ENCODE measurements around the gene SLC33A1. TPM values are rescaled to one million over a fixed set of nuclear protein-coding genes. Genes with fewer than 3 reads are reported as not detected.

The SLC33A1 gene
- total and polyA plus RNA-seq, 4 donors = 3.4 to 28.5 (median 20.3) TPM

DNA sequence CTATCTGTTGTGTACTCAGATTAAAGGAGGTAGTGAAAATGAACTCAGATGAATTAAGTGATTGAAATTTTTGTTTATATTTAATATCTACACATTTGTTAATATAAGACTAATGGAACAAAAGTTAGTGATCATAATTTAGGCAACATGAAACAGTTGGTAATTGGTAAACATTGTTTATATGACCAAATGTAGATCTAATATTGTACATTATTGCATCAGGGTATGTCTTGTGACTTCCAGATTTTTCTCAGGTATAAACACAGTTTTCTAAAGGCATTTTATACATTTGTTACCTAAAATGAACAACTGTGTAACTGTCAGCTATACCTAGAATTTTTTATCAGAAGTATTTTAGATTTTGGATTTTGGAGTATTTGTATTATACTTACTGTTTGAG, 31.1 kb upstream of the SLC33A1 start:
- Histone ChIP-seq H3K4me3 (ENCODE audit: low read length in 2 of 2) (no peak overlapping the region), H3K4me1 (ENCODE audit: control insufficient read depth in 1 of 2, insufficient read depth in 2 of 2, low read length in 2 of 2) (no peaks in the 10 kb centered on the region), H3K9me3 (ENCODE audit: control insufficient read depth, low read length) (no peaks in the 10 kb centered on the region), H3K36me3 (ENCODE audit: control insufficient read depth in 1 of 2, insufficient read depth in 2 of 2, low read length in 1 of 2) (no peaks in the 10 kb centered on the region), H3K27ac (ENCODE audit: low read depth in 1 of 2, low read length in 2 of 2) (no peak overlapping the region), H3K27me3 (ENCODE audit: control insufficient read depth in 1 of 2, insufficient read depth in 2 of 2, low read length in 1 of 2) (no peaks in the 10 kb centered on the region)
- intact Hi-C loops (cut with DNase I) = no loop called here
- DNase-seq = no peak
- ATAC-seq (ENCODE audit: low FRiP score) = no peak

DNA sequence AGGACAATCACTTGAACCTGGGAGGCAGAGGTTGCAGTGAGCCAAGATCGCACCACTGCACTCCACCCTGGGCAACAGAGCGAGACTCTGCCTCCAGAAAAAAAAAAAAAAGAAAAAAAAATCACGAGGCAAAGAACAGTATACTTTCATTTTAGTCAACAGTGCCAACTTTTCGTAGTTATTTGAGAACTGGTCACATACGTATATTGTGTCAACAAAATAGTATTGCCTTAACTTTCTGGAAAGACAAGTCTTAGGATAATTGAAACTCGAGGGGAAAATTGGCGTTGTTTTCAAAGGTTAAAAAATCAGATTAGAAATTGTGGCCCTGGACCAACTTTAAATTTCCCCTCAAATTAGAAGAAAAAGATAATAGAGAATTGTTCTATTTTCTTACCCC, 30.1 kb upstream of the SLC33A1 start:
- H3K4me3 ChIP-seq (ENCODE audit: low read length in 2 of 2) = no peak overlapping the region
- no peak for DNase-seq
- H3K4me1 ChIP-seq (ENCODE audit: control insufficient read depth in 1 of 2, insufficient read depth in 2 of 2, low read length in 2 of 2) = no peaks in the 10 kb centered on the region
- no peak overlapping the region for H3K27ac ChIP-seq (ENCODE audit: low read depth in 1 of 2, low read length in 2 of 2)
- 85 to 88% methylated on average over 7 of the region's 7 CpGs for WGBS, 2 donors
- no peak for ATAC-seq (ENCODE audit: low FRiP score)
- no peaks in the 10 kb centered on the region for H3K9me3 ChIP-seq (ENCODE audit: control insufficient read depth, low read length)
- no peaks in the 10 kb centered on the region for H3K36me3 ChIP-seq (ENCODE audit: control insufficient read depth in 1 of 2, insufficient read depth in 2 of 2, low read length in 1 of 2)
- no peaks in the 10 kb centered on the region for H3K27me3 ChIP-seq (ENCODE audit: control insufficient read depth in 1 of 2, insufficient read depth in 2 of 2, low read length in 1 of 2)
- intact Hi-C loops (cut with DNase I) = no loop called here

DNA sequence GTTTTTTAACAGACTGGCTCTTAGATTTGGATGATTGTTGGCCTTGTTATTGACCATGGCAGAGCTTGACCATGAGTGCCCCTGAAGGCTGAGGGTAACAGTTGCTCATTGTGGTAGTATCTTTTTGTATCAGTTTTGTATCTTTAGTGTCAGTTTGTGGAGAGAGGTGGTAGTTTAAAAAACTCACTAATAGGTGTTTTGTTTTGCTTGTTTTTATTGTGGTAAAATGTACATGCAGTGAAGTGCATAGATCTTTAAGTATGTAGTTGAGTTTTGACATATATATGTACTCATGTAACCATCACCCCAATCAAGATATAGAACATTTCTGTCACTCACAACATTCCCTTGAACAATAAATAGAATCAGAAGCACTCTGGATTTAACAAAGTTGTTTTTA, 26.1 kb upstream of the SLC33A1 start:
- Histone ChIP-seq H3K4me1 (ENCODE audit: control insufficient read depth in 1 of 2, insufficient read depth in 2 of 2, low read length in 2 of 2) (no peaks in the 10 kb centered on the region), H3K4me3 (ENCODE audit: low read length in 2 of 2) (no peak overlapping the region), H3K36me3 (ENCODE audit: control insufficient read depth in 1 of 2, insufficient read depth in 2 of 2, low read length in 1 of 2) (no peaks in the 10 kb centered on the region), H3K27ac (ENCODE audit: low read depth in 1 of 2, low read length in 2 of 2) (no peak overlapping the region), H3K27me3 (ENCODE audit: control insufficient read depth in 1 of 2, insufficient read depth in 2 of 2, low read length in 1 of 2) (no peaks in the 10 kb centered on the region), H3K9me3 (ENCODE audit: control insufficient read depth, low read length) (no peaks in the 10 kb centered on the region)
- intact Hi-C loops (cut with DNase I) = no loop called here
- DNase-seq (no peak), ATAC-seq (ENCODE audit: low FRiP score) (no peak)

DNA sequence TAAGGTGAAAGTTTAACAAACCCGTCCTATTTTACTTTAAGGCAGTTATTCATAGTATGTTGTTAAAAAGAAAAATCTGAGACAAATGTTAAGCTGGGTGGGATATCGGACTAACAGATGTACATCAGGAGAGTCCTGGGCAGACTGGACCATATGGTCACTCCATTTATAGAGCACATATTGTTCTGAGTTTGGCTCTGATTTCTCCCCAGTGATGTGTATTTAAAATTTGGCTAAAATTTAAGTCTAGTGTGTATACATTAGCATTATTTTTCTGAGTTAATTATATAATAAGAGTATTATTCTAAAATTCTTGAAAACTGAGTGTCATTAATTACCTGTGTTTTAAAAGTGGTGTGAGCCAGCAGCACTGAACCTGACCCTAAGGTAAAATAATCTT, 22.3 kb upstream of the SLC33A1 start:
- Histone ChIP-seq H3K9me3 (ENCODE audit: control insufficient read depth, low read length) (no peaks in the 10 kb centered on the region), H3K4me1 (ENCODE audit: control insufficient read depth in 1 of 2, insufficient read depth in 2 of 2, low read length in 2 of 2) (no peaks in the 10 kb centered on the region), H3K27ac (ENCODE audit: low read depth in 1 of 2, low read length in 2 of 2) (no peak overlapping the region), H3K4me3 (ENCODE audit: low read length in 2 of 2) (no peak overlapping the region), H3K36me3 (ENCODE audit: control insufficient read depth in 1 of 2, insufficient read depth in 2 of 2, low read length in 1 of 2) (no peaks in the 10 kb centered on the region), H3K27me3 (ENCODE audit: control insufficient read depth in 1 of 2, insufficient read depth in 2 of 2, low read length in 1 of 2) (no peaks in the 10 kb centered on the region)
- no peak for ATAC-seq (ENCODE audit: low FRiP score)
- DNase-seq = no peak
- intact Hi-C loops (cut with DNase I) = loop anchor here in 1 of 2 donors (10.0 kb wide), 1 partner anchor 72 kb away; the partner anchor contains the start of gene C3orf33
- 84 to 89% methylated on average over 2 of the region's 2 CpGs for WGBS, 2 donors

DNA sequence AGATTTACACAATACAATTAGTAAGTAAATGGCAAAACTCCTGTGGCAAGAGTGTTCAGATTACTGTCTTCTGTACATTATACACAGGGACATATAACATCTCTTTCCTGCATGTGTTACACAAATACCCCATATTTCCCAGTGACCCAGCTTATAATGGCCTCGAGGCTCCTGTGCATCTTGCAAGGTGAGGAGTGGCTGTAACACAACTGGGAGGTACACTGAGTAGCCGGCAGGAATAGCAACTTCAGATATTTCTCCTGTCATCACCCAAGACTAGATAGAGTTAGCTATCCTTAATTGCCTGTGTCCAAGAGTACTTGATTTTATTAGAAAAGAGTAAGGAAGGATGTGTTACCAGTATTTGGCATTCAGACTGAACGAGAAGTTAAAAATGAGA, 21.8 kb upstream of the SLC33A1 start:
- WGBS, 2 donors = 58 to 77% methylated on average over 3 of the region's 3 CpGs
- no peaks in the 10 kb centered on the region for H3K27me3 ChIP-seq (ENCODE audit: control insufficient read depth in 1 of 2, insufficient read depth in 2 of 2, low read length in 1 of 2)
- ATAC-seq (ENCODE audit: low FRiP score) (no peak), DNase-seq (no peak)
- H3K36me3 ChIP-seq (ENCODE audit: control insufficient read depth in 1 of 2, insufficient read depth in 2 of 2, low read length in 1 of 2) = no peaks in the 10 kb centered on the region
- H3K4me1 ChIP-seq (ENCODE audit: control insufficient read depth in 1 of 2, insufficient read depth in 2 of 2, low read length in 2 of 2) = no peaks in the 10 kb centered on the region
- no peak overlapping the region for H3K27ac ChIP-seq (ENCODE audit: low read depth in 1 of 2, low read length in 2 of 2)
- intact Hi-C loops (cut with DNase I) = loop anchor here in 1 of 2 donors (10.0 kb wide), 1 partner anchor 71 kb away; the partner anchor contains the start of gene C3orf33
- no peaks in the 10 kb centered on the region for H3K9me3 ChIP-seq (ENCODE audit: control insufficient read depth, low read length)
- no peak overlapping the region for H3K4me3 ChIP-seq (ENCODE audit: low read length in 2 of 2)

DNA sequence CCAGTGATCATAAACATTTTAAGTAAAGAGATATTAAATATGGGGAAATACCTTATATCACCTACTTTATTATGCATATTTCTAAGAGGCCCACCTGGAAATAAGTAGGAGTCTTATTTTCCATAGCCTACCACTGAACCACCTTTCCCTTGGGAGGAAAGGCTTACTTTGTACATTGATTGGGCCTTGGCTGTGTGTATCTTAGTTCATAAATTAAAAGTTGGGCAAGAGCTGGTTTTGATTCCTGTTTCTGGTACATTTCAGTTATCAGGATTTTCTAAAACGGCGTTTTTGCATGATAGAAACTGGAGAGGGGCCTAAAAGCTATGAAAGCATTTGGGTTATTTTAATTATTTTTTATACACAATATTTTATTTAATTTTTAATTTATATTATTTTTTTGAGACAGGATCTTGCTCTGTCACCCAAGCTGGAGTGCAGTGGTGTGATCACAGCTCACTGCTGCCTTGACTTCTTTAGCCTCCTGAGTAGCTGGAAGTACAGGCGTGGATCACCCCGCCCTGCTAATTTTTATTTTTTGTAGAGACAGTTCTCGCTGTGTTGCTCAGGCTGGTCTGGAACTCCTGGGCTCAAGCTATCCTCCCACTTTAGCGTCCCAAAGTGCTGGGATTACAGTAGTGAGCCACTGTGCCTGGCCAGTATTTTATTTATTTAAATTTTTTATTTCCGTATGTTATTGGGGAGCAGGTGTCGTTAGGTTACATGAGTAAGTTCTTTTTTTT, 18.8 kb upstream of the SLC33A1 start:
- intact Hi-C loops (cut with DNase I) = loop anchor here (5.0 to 10.0 kb wide), 2 partner anchors 39 to 68 kb away; partner anchors contain the start of gene C3orf33 (in 1 of the 2)
- Histone ChIP-seq H3K9me3 (ENCODE audit: control insufficient read depth, low read length) (no peaks in the 10 kb centered on the region), H3K27ac (ENCODE audit: low read depth in 1 of 2, low read length in 2 of 2) (no peak overlapping the region), H3K27me3 (ENCODE audit: control insufficient read depth in 1 of 2, insufficient read depth in 2 of 2, low read length in 1 of 2) (no peaks in the 10 kb centered on the region), H3K4me3 (ENCODE audit: low read length in 2 of 2) (no peak overlapping the region), H3K36me3 (ENCODE audit: control insufficient read depth in 1 of 2, insufficient read depth in 2 of 2, low read length in 1 of 2) (no peaks in the 10 kb centered on the region), H3K4me1 (ENCODE audit: control insufficient read depth in 1 of 2, insufficient read depth in 2 of 2, low read length in 2 of 2) (no peaks in the 10 kb centered on the region)
- no peak for DNase-seq
- WGBS, 2 donors = 72 to 81% methylated on average over 8 of the region's 8 CpGs
- ATAC-seq (ENCODE audit: low FRiP score) = no peak

DNA sequence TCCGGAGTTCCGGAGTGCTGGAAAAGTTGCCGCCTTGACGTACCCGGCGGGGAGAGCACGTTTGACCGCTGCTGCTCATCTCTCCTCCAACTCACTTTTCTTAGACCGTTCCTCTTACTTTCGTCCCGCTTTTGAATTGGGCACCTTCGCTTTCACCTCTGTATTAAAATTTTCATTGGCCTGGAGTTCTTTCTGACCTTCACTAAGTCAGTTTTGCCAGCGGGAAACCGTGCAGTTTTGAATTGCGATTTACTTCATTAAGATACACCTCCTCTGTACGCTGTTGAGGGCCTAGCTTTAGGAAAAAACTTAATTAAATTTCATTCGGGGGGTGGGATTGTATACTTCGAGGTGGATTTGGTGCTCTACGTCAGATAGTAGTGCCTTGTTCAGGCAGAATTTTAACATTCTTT, 17.5 kb upstream of the SLC33A1 start:
- 1% methylated on average over 19 of the region's 19 CpGs for WGBS, 2 donors
- Histone ChIP-seq H3K27ac (ENCODE audit: low read depth in 1 of 2, low read length in 2 of 2) (peak overlapping the region; percentile 44 to 64), H3K9me3 (ENCODE audit: control insufficient read depth, low read length) (no peaks in the 10 kb centered on the region), H3K27me3 (ENCODE audit: control insufficient read depth in 1 of 2, insufficient read depth in 2 of 2, low read length in 1 of 2) (no peaks in the 10 kb centered on the region), H3K36me3 (ENCODE audit: control insufficient read depth in 1 of 2, insufficient read depth in 2 of 2, low read length in 1 of 2) (no peaks in the 10 kb centered on the region), H3K4me3 (ENCODE audit: low read length in 2 of 2) (peak overlapping the region; percentile 69 to 87), H3K4me1 (ENCODE audit: control insufficient read depth in 1 of 2, insufficient read depth in 2 of 2, low read length in 2 of 2) (no peaks in the 10 kb centered on the region)
- intact Hi-C loops (cut with DNase I) = loop anchor here (5.0 to 10.0 kb wide), 2 partner anchors 41 to 67 kb away; partner anchors contain the start of gene C3orf33 (in 1 of the 2)
- no peak for DNase-seq
- ATAC-seq (ENCODE audit: low FRiP score) = no peak

DNA sequence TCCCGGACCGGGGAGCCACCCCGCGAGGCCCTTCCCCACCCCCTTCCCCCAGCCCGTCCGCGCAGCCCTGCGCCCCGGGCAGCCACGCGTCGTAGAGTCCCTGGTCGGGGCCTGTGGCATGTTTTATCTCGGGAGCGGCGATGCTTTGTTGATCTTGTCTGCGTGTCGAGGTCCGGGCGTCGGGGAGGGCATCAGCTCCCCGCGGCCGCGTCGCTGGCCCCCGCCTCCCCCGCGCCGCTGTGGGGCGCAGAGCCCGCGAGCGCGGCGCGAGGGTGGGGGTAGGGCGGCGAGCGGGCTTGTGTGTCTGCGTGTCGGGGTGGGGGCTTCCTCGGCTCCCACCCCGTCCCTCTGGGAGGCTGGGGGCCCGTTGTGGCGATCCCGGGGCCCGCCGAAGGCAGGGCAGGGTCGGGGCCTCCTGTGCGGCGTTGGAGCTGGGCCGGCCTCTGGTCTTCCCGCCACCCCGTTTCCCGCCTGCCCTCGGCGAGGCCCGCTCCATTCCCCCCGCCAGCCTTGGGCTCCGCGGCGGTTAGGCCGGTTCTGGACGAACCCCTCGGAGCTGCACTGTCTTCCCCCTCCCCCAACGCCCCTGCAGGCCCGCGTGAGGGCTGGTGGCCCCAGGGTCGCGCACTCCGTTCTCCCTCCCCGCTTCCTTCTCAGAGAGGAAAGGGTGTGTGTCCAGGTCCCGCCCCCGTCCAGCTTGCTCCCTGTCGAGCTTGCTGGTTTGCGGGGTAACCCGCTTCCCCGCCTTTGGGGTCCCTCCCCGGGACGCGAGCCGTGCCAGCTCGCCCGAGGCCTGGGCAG, 16.9 kb upstream of the SLC33A1 start:
- peak; percentile 64 for ATAC-seq (ENCODE audit: low FRiP score)
- Histone ChIP-seq H3K4me3 (ENCODE audit: low read length in 2 of 2) (peak overlapping the region; percentile 69 to 87), H3K27me3 (ENCODE audit: control insufficient read depth in 1 of 2, insufficient read depth in 2 of 2, low read length in 1 of 2) (no peaks in the 10 kb centered on the region), H3K27ac (ENCODE audit: low read depth in 1 of 2, low read length in 2 of 2) (peak overlapping the region; percentile 57 to 64), H3K4me1 (ENCODE audit: control insufficient read depth in 1 of 2, insufficient read depth in 2 of 2, low read length in 2 of 2) (no peaks in the 10 kb centered on the region), H3K9me3 (ENCODE audit: control insufficient read depth, low read length) (no peaks in the 10 kb centered on the region), H3K36me3 (ENCODE audit: control insufficient read depth in 1 of 2, insufficient read depth in 2 of 2, low read length in 1 of 2) (no peaks in the 10 kb centered on the region)
- DNase-seq = peak; percentile 75 to 86
- intact Hi-C loops (cut with DNase I) = loop anchor here (1.0 to 10.0 kb wide), 3 partner anchors 17 to 66 kb away; partner anchors contain the start of genes C3orf33 (in 1 of the 2) and SLC33A1 (in 1 of the 2)
- 0 to 1% methylated on average over 61 to 85 of the region's 85 CpGs for WGBS, 2 donors
